Skin of body (tissue), 2 donors: ENCODE data around the gene ZNF362. TPM values are rescaled to one million over a fixed set of nuclear protein-coding genes. Genes with fewer than 3 reads are reported as not detected.
"Not testable (repeated sequence)": the region's sequence is repeated elsewhere in the genome, so short reads cannot be mapped to it uniquely, and the experiment has no call there.

Experiments used
- DNase-seq: peaks from one replicate; lab custom pipeline; 2025; lab: John Stamatoyannopoulos, UW
- total RNA-seq: library from RNA; depleted of rRNA; stranded (reverse); fragments of >200 nt; gene quantifications from one replicate; pipeline ENCODE4 v1.2.3, GENCODE V29; 2014

ZNF362 gene
- 9.4 TPM for total RNA-seq

GRCh38 chr1:33256471-33257206, at the start of gene ZNF362:
TSS of gene ZNF362 (plus strand) at chr1:33256492. CDS start at chr1:33270575, 14,083 bp downstream.
- peak; percentile 20 for DNase-seq

GRCh38 chr1:33211972-33212371, 44.3 kb upstream of the ZNF362 start:
- DNase-seq: no peak

GRCh38 chr1:33219886-33220661, 36.2 kb upstream of the ZNF362 start:
- no peak for DNase-seq

GRCh38 chr1:33220676-33221384, 35.5 kb upstream of the ZNF362 start:
- DNase-seq: no peak

GRCh38 chr1:33221385-33221758, 34.9 kb upstream of the ZNF362 start:
- DNase-seq: no peak

GRCh38 chr1:33222381-33222780, 33.9 kb upstream of the ZNF362 start:
- DNase-seq: no peak

GRCh38 chr1:33224166-33224707, 32.1 kb upstream of the ZNF362 start:
- DNase-seq: no peak

GRCh38 chr1:33225586-33225985, 30.7 kb upstream of the ZNF362 start:
- no peak for DNase-seq

GRCh38 chr1:33228935-33229487, 27.3 kb upstream of the ZNF362 start:
- peak; percentile 93 for DNase-seq

- no peak for DNase-seq
Observed at GRCh38 chr1:33231166-33231565, 25.1 kb upstream of the ZNF362 start.

GRCh38 chr1:33232716-33233115, 23.6 kb upstream of the ZNF362 start:
- DNase-seq: no peak

- DNase-seq: no peak
Observed at GRCh38 chr1:33234131-33234530, 22.2 kb upstream of the ZNF362 start.

GRCh38 chr1:33234588-33234990, 21.7 kb upstream of the ZNF362 start:
- DNase-seq: peak; percentile 20

- no peak for DNase-seq
Observed at GRCh38 chr1:33235521-33235920, 20.8 kb upstream of the ZNF362 start.

- no peak for DNase-seq
Observed at GRCh38 chr1:33236498-33236897, 19.8 kb upstream of the ZNF362 start.

- no peak for DNase-seq
Observed at GRCh38 chr1:33237579-33237978, 18.7 kb upstream of the ZNF362 start.

- DNase-seq: not testable (repeated sequence)
Observed at GRCh38 chr1:33238194-33238724, 18.0 kb upstream of the ZNF362 start.

- DNase-seq: not testable (repeated sequence)
Observed at GRCh38 chr1:33239410-33239809, 16.9 kb upstream of the ZNF362 start.

- no peak for DNase-seq
Observed at GRCh38 chr1:33241866-33242265, 14.4 kb upstream of the ZNF362 start.

- DNase-seq: no peak
Observed at GRCh38 chr1:33242652-33243051, 13.6 kb upstream of the ZNF362 start.

- DNase-seq: no peak
Observed at GRCh38 chr1:33244143-33244808, 12.0 kb upstream of the ZNF362 start.
